Fibroblast of the aortic adventitia (primary cell): ENCODE results near the gene ARFGEF3. TPM values are rescaled to one million over a fixed set of nuclear protein-coding genes. Genes with fewer than 3 reads are reported as not detected.

Source experiments
- DNase-seq: peaks from one replicate; pipeline ENCODE4 v3.0.0-alpha.2; 2010; ENCODE audit warnings: low read depth
- H3K4me3 ChIP-seq: 2 replicates; pipeline ENCODE4 v1.5.1; 2011; ENCODE audit warnings: low read depth, mild to moderate bottlenecking, control low read depth, low read length, moderate library complexity
- total RNA-seq: library from RNA; depleted of rRNA; stranded (reverse); fragments of >200 nt; gene quantifications from 2 replicates; pipeline ENCODE4 v1.2.3, GENCODE V29; 2012; ENCODE audit warnings: low replicate concordance
- TF ChIP-seq, protein P1 (sequence below): IDR thresholded peaks from 2 replicates; pipeline ENCODE4 v1.5.1; 2011; ENCODE audit warnings: mild to moderate bottlenecking, low read length, control low read depth, inconsistent platforms; ENCODE audit not compliant: insufficient read depth

The ARFGEF3 gene
- total RNA-seq, 1 donor = 0.09 TPM

DNA sequence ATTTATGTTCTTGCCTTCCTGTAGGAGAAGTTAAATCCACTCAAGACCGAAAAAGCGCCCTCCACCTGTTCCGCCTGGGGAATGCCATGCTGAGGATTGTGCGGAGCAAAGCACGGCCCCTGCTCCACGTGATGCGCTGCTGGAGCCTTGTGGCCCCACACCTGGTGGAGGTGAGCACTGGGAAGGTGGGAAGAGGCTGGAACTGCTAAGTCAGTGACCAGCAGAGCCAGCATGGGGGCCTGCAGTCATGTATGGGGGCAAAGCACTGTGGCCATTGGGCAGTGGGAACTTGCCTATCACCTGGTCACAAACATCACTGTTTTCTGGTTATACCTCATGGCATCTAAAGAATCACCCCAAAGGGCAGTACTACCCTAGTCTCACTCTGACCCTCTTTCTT, 135.0 kb downstream of the ARFGEF3 start:
- no peak for DNase-seq
- TF ChIP-seq, protein P1, sequence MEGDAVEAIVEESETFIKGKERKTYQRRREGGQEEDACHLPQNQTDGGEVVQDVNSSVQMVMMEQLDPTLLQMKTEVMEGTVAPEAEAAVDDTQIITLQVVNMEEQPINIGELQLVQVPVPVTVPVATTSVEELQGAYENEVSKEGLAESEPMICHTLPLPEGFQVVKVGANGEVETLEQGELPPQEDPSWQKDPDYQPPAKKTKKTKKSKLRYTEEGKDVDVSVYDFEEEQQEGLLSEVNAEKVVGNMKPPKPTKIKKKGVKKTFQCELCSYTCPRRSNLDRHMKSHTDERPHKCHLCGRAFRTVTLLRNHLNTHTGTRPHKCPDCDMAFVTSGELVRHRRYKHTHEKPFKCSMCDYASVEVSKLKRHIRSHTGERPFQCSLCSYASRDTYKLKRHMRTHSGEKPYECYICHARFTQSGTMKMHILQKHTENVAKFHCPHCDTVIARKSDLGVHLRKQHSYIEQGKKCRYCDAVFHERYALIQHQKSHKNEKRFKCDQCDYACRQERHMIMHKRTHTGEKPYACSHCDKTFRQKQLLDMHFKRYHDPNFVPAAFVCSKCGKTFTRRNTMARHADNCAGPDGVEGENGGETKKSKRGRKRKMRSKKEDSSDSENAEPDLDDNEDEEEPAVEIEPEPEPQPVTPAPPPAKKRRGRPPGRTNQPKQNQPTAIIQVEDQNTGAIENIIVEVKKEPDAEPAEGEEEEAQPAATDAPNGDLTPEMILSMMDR = no peak

DNA sequence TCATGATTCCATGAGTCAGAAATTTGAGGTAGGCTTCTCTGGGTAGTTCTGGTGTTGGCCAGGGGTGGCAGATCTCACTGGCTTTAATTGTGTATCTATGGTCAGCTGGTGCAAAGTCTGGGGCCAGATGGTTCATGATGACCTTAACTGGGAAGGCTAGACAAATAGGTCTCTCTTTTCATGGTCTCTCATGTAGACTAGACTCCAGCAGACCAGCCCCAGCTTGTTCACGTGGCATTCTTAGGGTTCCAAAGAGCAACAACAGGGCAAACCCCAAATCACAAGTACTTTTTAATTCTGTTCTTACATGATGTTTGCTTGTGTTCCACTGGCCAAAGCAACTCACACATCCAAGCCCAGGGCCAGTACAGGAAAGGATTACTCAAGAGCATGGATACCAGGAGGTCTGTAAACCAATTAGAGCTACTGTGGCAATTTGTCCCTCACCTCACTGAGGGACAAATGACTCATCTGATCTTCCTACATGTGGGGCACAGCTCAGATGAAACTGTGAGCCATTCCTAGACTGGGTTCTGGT, 136.1 kb downstream of the ARFGEF3 start:
- H3K4me3 ChIP-seq = no peak overlapping the region
- TF ChIP-seq, protein P1 = no peak
- no peak for DNase-seq

More for the DNA sequence above, 135.0 kb downstream of the ARFGEF3 start:
- no peak overlapping the region for H3K4me3 ChIP-seq

DNA sequence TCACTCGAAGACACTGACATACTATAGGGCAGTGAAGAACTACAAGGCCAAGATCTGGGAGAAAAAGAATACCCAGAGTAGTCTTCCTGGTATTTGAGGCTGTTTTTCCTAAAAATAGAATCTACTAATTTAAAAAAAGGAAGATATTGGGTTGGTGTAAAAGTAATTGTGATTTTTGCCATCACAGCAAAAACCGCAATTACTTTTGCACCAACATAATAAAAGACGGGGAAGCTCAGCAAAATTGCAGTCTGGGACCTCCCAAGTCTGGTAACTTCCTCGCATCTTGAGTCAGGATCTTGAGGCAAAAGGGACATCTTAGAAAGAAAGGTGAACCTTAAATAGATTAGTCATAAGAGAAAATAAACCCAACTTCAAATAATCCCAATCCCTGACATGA, 138.7 kb downstream of the ARFGEF3 start:
- TF ChIP-seq, protein P1 = no peak
- H3K4me3 ChIP-seq = no peak overlapping the region
- no peak for DNase-seq

DNA sequence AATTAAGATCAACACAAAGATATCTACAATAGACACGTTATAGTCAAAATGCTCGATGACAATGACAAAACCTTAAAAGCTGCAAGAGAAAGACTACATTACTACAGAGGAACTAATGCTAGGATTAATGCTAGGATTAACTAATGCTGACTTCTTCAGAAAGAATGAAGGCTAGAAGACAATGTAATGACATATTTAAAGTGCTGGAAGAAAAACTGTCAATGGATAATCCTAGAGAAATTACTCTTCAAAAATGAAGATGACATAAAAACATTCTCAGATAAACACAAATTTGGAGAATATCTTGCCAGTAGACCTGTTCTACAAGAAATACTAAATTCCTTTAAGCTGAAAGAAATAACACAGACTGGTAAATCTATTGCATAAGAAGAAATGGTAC, 140.8 kb downstream of the ARFGEF3 start:
- no peak overlapping the region for H3K4me3 ChIP-seq
- TF ChIP-seq, protein P1 = no peak
- no peak for DNase-seq

DNA sequence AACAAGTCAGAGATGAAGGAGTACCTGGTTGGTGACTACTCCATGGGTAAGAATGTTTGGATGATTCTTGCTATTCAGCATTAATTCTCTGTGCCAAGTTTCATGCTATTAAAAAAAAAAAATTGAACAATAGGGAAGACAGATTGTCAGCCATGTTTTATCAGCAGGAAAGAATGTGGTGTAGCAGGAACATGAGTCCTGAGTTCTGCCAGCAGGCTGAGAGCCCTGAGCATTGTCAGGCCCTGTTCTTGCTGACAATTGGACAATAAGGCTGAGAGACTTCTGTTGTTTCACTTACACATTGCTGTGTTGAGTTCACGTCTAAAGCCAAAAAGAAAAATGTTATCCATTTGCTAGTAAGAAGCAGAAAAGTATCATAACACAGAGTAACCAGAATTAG, 145.6 kb downstream of the ARFGEF3 start:
- no peak overlapping the region for H3K4me3 ChIP-seq
- peak; percentile 82 for DNase-seq
- TF ChIP-seq, protein P1 = no peak

DNA sequence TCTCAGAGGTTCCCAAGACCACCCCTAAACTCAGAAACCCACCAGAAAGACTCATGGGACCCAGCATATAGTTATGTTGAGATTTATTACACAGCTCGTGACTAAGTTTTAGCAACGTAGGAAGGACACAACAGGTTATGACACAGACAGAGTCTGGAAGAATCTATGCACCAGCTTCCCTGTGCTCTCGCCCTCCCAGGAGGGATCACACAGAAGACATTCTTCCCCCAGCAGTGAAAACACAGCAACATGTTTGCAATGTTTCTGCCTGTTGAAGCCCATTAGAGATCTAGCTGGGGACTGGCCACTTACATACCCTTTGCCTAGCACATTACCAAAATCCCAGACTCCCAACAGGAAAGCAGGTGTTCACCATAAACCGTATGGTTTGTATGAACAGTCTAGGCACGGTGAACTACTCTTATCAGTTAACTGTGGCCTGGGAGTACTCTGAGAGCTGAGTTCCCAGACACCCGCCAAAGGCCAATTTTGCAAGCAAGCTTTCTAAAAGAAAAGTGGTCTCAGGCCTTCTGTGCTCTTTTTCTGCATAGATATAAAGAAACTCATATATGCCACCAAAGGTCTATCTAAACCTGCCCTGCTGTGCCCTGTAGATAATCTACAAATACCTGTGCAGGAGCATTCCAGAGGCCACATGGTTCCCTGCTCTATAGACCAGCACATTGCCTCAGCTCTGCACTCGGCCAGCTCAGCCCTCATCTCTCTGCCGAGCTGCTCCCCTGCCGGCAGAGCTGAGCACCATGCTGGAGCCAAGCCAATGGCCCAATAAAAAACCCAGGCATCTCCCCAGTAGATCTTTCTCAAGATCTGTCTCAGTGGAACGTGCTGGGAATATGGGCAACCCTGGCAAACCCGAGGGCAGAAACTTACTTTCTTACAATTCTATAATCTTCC, 146.3 kb downstream of the ARFGEF3 start:
- no peak overlapping the region for H3K4me3 ChIP-seq
- TF ChIP-seq, protein P1 = peak; percentile 52
- DNase-seq = peak; percentile 57

DNA sequence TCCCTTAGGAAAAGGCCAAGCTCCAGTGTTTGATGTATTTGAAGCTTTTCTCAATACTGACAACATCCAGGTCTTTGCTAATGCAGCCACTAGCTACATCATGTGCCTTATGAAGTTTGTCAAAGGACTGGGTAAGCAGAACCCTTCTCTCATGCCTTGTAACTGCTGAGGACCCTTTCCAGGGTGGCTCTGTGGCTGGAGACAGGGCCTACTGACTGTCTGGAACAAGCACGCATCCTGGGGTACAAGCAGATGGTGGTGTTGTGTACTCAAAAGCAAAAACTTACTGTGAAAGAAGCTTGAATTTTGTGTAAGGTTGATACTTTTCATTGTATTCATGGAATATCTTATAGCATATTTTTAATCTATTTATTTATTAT, 147.0 kb downstream of the ARFGEF3 start:
- TF ChIP-seq, protein P1 = no peak
- DNase-seq = no peak
- no peak overlapping the region for H3K4me3 ChIP-seq
